SK-N-SH (cell line): ENCODE measurements around the gene RAD52. TPM values are rescaled to one million over a fixed set of nuclear protein-coding genes. Genes with fewer than 3 reads are reported as not detected.

ENCODE experiments used
- CTCF ChIA-PET: fragments of 300-600, 350-600 bp; formaldehyde crosslinking; extraction: SDS; loops from one replicate; lab custom pipeline; 2021; lab: Yijun Ruan, JAX
- POLR2A ChIA-PET: fragments of 350-600 bp; sonication (Branson Sonifier 250); formaldehyde crosslinking; extraction: SDS; loops from one replicate; lab custom pipeline; 2020; ENCODE audit warnings: antibody characterized with exemption, inconsistent platforms; lab: Yijun Ruan, JAX
- DNase-seq: peaks from one replicate; pipeline ENCODE4 v3.0.0; 2012
- H2AFZ ChIP-seq: fragments of 200-600 bp; sonication (generic); 2 replicates; pipeline ENCODE4 v1.8.1; 2016; ENCODE audit warnings: antibody characterized with exemption, mild to moderate bottlenecking, low read depth
- H3F3A ChIP-seq: fragments of 200-600 bp; sonication (generic); replicated peaks from 2 replicates; pipeline ENCODE3; 2016; ENCODE audit warnings: antibody characterized with exemption, mild to moderate bottlenecking; ENCODE audit not compliant: insufficient read depth
- H3K27ac ChIP-seq, 2 experiments: fragments of 200-500 bp in 1 of 2; fragments of 200-600 bp in 1 of 2; sonication (Bioruptor generic) in 1 of 2; sonication (generic), shearing (Covaris generic) in 1 of 2; 2 replicates each; pipeline versions ENCODE4 v1.5.1 to v1.6.1; 2014 to 2016; ENCODE audit warnings: low read depth in 2 of 2, inconsistent platforms in 1 of 2, low read length in 1 of 2, mild to moderate bottlenecking in 1 of 2, mixed read lengths in 1 of 2
- H3K27me3 ChIP-seq: fragments of 200-600 bp; sonication (generic), shearing (Covaris generic); 2 replicates; pipeline ENCODE4 v1.6.1; 2016; ENCODE audit warnings: mixed run types; ENCODE audit not compliant: insufficient read depth
- H3K36me3 ChIP-seq, 2 experiments: fragments of 200-500 bp in 1 of 2; fragments of 200-600 bp in 1 of 2; sonication (Bioruptor generic) in 1 of 2; sonication (generic) in 1 of 2; replicated peaks in 1 of 2; 2 replicates each; pipeline versions ENCODE3 to v1.5.1; 2014 to 2016; ENCODE audit warnings: low read length in 1 of 2, mild to moderate bottlenecking in 1 of 2; ENCODE audit not compliant: insufficient read depth in 2 of 2, control insufficient read depth in 1 of 2
- H3K4me1 ChIP-seq, 2 experiments: fragments of 200-500 bp in 1 of 2; fragments of 200-600 bp in 1 of 2; sonication (Bioruptor generic) in 1 of 2; sonication (generic), shearing (Covaris generic) in 1 of 2; 2 replicates each; pipeline versions ENCODE4 v1.5.1 to v1.6.1; 2014 to 2016; ENCODE audit warnings: low read depth in 1 of 2, low read length in 1 of 2, mixed run types in 1 of 2; ENCODE audit not compliant: insufficient read depth in 2 of 2, control insufficient read depth in 1 of 2
- H3K4me2 ChIP-seq: fragments of 200-600 bp; sonication (generic), shearing (Covaris generic); 2 replicates; pipeline ENCODE4 v1.6.1; 2017; ENCODE audit warnings: mixed run types
- H3K4me3 ChIP-seq, 2 experiments: fragments of 200-500 bp in 1 of 2; fragments of 200-600 bp in 1 of 2; sonication (Bioruptor generic) in 1 of 2; sonication (generic), shearing (Covaris generic) in 1 of 2; 2 replicates each; pipeline versions ENCODE4 v1.5.1 to v1.8.1; 2014 to 2016; ENCODE audit warnings: low read depth in 2 of 2, inconsistent platforms in 1 of 2, low read length in 1 of 2, mild to moderate bottlenecking in 1 of 2, mixed read lengths in 1 of 2, moderate library complexity in 1 of 2
- H3K79me2 ChIP-seq: fragments of 200-600 bp; sonication (generic); 2 replicates; pipeline ENCODE4 v1.8.1; 2017; ENCODE audit warnings: mild to moderate bottlenecking; ENCODE audit not compliant: insufficient read depth
- H3K9ac ChIP-seq: fragments of 200-600 bp; sonication (generic); 2 replicates; pipeline ENCODE4 v1.6.1; 2017; ENCODE audit warnings: mixed run types
- H3K9me2 ChIP-seq: fragments of 200-600 bp; sonication (generic); 2 replicates; pipeline ENCODE4 v1.6.1; 2017; ENCODE audit warnings: mixed run types
- H3K9me3 ChIP-seq: fragments of 200-600 bp; sonication (generic); 2 replicates; pipeline ENCODE4 v1.6.1; 2017; ENCODE audit warnings: mixed run types, mild to moderate bottlenecking, moderate library complexity
- H4K20me1 ChIP-seq: fragments of 200-600 bp; sonication (generic); 2 replicates; pipeline ENCODE4 v1.6.1; 2017; ENCODE audit warnings: mild to moderate bottlenecking, mixed run types; ENCODE audit not compliant: insufficient read depth
- ELF1 ChIP-seq: IDR thresholded peaks from 2 replicates; pipeline ENCODE4 v1.4.0; 2012
- FOXJ3 ChIP-seq: sonication (generic); formaldehyde crosslinking; IDR thresholded peaks from 2 replicates; pipeline ENCODE4 v1.5.1; 2020; ENCODE audit warnings: mild to moderate bottlenecking, missing genetic modification reagents
- GATA2 ChIP-seq: sonication (generic); formaldehyde crosslinking; IDR thresholded peaks from 2 replicates; pipeline ENCODE4 v1.5.0; 2020; ENCODE audit warnings: mild to moderate bottlenecking, missing genetic modification reagents
- MXI1 ChIP-seq: IDR thresholded peaks from 2 replicates; pipeline ENCODE4 v1.6.1; 2012; ENCODE audit warnings: mild to moderate bottlenecking, low read depth, low read length, improper control_type of control experiment
- NFIC ChIP-seq: IDR thresholded peaks from 2 replicates; pipeline ENCODE4 v1.4.0; 2012; ENCODE audit warnings: borderline replicate concordance
- RCOR1 ChIP-seq: fragments of 150-350 bp; IDR thresholded peaks from 2 replicates; pipeline ENCODE4 v1.6.1; 2017; ENCODE audit warnings: antibody characterized with exemption, low read length
- RFX5 ChIP-seq: IDR thresholded peaks from 2 replicates; pipeline ENCODE4 v1.6.1; 2012; ENCODE audit warnings: mild to moderate bottlenecking, improper control_type of control experiment, low read length
- RXRA ChIP-seq: IDR thresholded peaks from 2 replicates; pipeline ENCODE4 v1.4.0; 2012; ENCODE audit warnings: low read depth, mild to moderate bottlenecking, borderline replicate concordance
- SIN3A ChIP-seq: IDR thresholded peaks from 2 replicates; pipeline ENCODE4 v1.6.1; 2012; ENCODE audit warnings: low read depth, mild to moderate bottlenecking, low read length, moderate library complexity, borderline replicate concordance
- TAF1 ChIP-seq: IDR thresholded peaks from 2 replicates; pipeline ENCODE4 v1.6.1; 2012; ENCODE audit warnings: low read depth, mild to moderate bottlenecking, low read length, moderate library complexity, borderline replicate concordance
- WGBS: methylation state at CpG from one replicate; pipeline ENCODE4 v1.1.6; 2017; ENCODE audit warnings: low lambda C conversion rate; 5-methylcytosine and 5-hydroxymethylcytosine counted together
- polyA plus RNA-seq, 3 experiments: library from polyadenylated mRNA; depleted of rRNA; stranded (reverse); fragments of >200 nt; gene quantifications; 2 replicates each; pipeline ENCODE4 v1.2.3, GENCODE V29; 2012
- TF ChIP-seq, protein P1 (sequence below): IDR thresholded peaks from 2 replicates; pipeline ENCODE4 v1.4.0; 2012; ENCODE audit warnings: low read depth, borderline replicate concordance
- TF ChIP-seq, protein P2 (sequence below): IDR thresholded peaks from 2 replicates; pipeline ENCODE4 v1.4.0; 2012; ENCODE audit warnings: low read depth
- TF ChIP-seq, protein P3 (sequence below): fragments of 150-350 bp; IDR thresholded peaks from 2 replicates; pipeline ENCODE4 v1.6.1; 2016; ENCODE audit warnings: mild to moderate bottlenecking, low read depth, low read length
- TF ChIP-seq, protein P4 (sequence below): IDR thresholded peaks from 2 replicates; pipeline ENCODE4 v1.6.1; 2012; ENCODE audit warnings: mild to moderate bottlenecking, low read depth, low read length, moderate library complexity
- TF ChIP-seq, protein P5 (sequence below): fragments of 150-350 bp; IDR thresholded peaks from 2 replicates; pipeline ENCODE4 v1.6.1; 2017; ENCODE audit warnings: antibody characterized with exemption, low read length, low read depth, borderline replicate concordance

Gene RAD52
- polyA plus RNA-seq, 1 of the 3 experiments (the other 2 are of a cell fraction) = 11.2 TPM

DNA sequence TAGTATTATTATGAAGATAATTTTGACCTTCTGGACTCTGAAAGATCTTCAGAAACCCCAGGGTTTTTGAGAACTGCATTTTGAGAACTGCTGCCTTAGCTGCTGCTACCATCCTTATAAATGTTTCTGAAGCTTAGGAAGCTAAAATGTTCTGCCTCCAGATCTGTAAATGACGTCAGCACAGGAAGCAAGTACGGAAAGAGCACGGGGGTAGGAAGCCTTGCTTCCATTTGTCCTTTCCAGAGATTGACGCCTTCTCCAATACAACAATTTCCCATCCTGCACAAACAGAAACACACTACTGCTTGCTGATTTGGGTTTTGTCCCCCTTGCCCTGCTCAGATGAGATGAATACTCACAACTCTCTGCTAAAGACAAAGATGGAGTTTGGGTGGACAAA is 17.9 kb downstream of the RAD52 start:
- DNase-seq = no peak
- WGBS = 91% methylated on average over 4 of the region's 4 CpGs
- Histone ChIP-seq H3K9ac (no peak overlapping the region), H2AFZ (no peak overlapping the region), H3K36me3 (peaks cover 17 to 31% of the 10 kb centered on the region in 2 experiments), H3K9me2 (no peaks in the 10 kb centered on the region), H3F3A (peaks cover 3% of the 10 kb centered on the region), H3K9me3 (no peaks in the 10 kb centered on the region), H4K20me1 (no peaks in the 10 kb centered on the region), H3K4me1 (no peaks in the 10 kb centered on the region), H3K4me3 (no peak overlapping the region), H3K4me2 (no peak overlapping the region), H3K27me3 (no peaks in the 10 kb centered on the region), H3K27ac (no peak overlapping the region), H3K79me2 (peaks cover 2% of the 10 kb centered on the region; the same call in 1 of the 2 replicates)
- ChIA-PET POLR2A (no interaction called here), CTCF (no interaction called here)
- TF ChIP-seq FOXJ3 (no peak), SIN3A (no peak), RFX5 (no peak), GATA2 (CRISPR knock-in tag) (no peak), TAF1 (no peak), RCOR1 (no peak), ELF1 (no peak), RXRA (no peak), MXI1 (no peak), NFIC (no peak)
- TF ChIP-seq, protein P1, sequence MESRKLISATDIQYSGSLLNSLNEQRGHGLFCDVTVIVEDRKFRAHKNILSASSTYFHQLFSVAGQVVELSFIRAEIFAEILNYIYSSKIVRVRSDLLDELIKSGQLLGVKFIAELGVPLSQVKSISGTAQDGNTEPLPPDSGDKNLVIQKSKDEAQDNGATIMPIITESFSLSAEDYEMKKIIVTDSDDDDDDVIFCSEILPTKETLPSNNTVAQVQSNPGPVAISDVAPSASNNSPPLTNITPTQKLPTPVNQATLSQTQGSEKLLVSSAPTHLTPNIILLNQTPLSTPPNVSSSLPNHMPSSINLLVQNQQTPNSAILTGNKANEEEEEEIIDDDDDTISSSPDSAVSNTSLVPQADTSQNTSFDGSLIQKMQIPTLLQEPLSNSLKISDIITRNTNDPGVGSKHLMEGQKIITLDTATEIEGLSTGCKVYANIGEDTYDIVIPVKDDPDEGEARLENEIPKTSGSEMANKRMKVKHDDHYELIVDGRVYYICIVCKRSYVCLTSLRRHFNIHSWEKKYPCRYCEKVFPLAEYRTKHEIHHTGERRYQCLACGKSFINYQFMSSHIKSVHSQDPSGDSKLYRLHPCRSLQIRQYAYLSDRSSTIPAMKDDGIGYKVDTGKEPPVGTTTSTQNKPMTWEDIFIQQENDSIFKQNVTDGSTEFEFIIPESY = no peak
- TF ChIP-seq, protein P2, sequence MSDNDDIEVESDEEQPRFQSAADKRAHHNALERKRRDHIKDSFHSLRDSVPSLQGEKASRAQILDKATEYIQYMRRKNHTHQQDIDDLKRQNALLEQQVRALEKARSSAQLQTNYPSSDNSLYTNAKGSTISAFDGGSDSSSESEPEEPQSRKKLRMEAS = no peak
- TF ChIP-seq, protein P3, sequence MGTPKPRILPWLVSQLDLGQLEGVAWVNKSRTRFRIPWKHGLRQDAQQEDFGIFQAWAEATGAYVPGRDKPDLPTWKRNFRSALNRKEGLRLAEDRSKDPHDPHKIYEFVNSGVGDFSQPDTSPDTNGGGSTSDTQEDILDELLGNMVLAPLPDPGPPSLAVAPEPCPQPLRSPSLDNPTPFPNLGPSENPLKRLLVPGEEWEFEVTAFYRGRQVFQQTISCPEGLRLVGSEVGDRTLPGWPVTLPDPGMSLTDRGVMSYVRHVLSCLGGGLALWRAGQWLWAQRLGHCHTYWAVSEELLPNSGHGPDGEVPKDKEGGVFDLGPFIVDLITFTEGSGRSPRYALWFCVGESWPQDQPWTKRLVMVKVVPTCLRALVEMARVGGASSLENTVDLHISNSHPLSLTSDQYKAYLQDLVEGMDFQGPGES = no peak
- TF ChIP-seq, protein P4, sequence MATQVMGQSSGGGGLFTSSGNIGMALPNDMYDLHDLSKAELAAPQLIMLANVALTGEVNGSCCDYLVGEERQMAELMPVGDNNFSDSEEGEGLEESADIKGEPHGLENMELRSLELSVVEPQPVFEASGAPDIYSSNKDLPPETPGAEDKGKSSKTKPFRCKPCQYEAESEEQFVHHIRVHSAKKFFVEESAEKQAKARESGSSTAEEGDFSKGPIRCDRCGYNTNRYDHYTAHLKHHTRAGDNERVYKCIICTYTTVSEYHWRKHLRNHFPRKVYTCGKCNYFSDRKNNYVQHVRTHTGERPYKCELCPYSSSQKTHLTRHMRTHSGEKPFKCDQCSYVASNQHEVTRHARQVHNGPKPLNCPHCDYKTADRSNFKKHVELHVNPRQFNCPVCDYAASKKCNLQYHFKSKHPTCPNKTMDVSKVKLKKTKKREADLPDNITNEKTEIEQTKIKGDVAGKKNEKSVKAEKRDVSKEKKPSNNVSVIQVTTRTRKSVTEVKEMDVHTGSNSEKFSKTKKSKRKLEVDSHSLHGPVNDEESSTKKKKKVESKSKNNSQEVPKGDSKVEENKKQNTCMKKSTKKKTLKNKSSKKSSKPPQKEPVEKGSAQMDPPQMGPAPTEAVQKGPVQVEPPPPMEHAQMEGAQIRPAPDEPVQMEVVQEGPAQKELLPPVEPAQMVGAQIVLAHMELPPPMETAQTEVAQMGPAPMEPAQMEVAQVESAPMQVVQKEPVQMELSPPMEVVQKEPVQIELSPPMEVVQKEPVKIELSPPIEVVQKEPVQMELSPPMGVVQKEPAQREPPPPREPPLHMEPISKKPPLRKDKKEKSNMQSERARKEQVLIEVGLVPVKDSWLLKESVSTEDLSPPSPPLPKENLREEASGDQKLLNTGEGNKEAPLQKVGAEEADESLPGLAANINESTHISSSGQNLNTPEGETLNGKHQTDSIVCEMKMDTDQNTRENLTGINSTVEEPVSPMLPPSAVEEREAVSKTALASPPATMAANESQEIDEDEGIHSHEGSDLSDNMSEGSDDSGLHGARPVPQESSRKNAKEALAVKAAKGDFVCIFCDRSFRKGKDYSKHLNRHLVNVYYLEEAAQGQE = no peak
- TF ChIP-seq, protein P5, sequence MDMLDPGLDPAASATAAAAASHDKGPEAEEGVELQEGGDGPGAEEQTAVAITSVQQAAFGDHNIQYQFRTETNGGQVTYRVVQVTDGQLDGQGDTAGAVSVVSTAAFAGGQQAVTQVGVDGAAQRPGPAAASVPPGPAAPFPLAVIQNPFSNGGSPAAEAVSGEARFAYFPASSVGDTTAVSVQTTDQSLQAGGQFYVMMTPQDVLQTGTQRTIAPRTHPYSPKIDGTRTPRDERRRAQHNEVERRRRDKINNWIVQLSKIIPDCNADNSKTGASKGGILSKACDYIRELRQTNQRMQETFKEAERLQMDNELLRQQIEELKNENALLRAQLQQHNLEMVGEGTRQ = no peak
